K562 (cell line): ENCODE measurements around the gene RNF40. TPM values are rescaled to one million over a fixed set of nuclear protein-coding genes. Genes with fewer than 3 reads are reported as not detected.
A peak's percentile ranks its signal among the peaks of the same experiment; 100 is the strongest.

Experiments
- NFYB ChIP-seq: IDR thresholded peaks from 2 replicates; pipeline ENCODE4 v1.6.1; 2011; ENCODE audit warnings: mild to moderate bottlenecking, moderate library complexity; ENCODE audit not compliant: insufficient read length; ENCODE audit errors: extremely low read depth
- PML ChIP-seq: IDR thresholded peaks from 2 replicates; pipeline ENCODE4 v1.6.1; 2012; ENCODE audit warnings: low read length, inconsistent platforms
- POLR2AphosphoS2 ChIP-seq: IDR thresholded peaks from 2 replicates; pipeline ENCODE4 v1.6.1; 2012; ENCODE audit warnings: low read length, improper control_type of control experiment
- RBM22 ChIP-seq: fragments of 200-400 bp; formaldehyde crosslinking; IDR thresholded peaks from 2 replicates; pipeline ENCODE4 v1.6.1; 2018; ENCODE audit warnings: low read length, low read depth; ENCODE audit not compliant: poor library complexity, severe bottlenecking
- SUPT5H ChIP-seq: fragments of 450-650 bp; IDR thresholded peaks from 2 replicates; pipeline ENCODE4 v1.6.1; 2016
- ZNF174 ChIP-seq: fragments of 250-450 bp; sonication (Bioruptor Pico); IDR thresholded peaks from 2 replicates; pipeline ENCODE4 v1.4.0; 2020; ENCODE audit warnings: mild to moderate bottlenecking
- polyA plus RNA-seq, 8 experiments: library from polyadenylated mRNA; depleted of rRNA in 4 of 8; stranded (reverse) in 5 of 8; unstranded in 3 of 8; fragments of >200 nt; fragmentation: Nextera tagmentation in 2 of 8; fragmentation: Illumina TruSeq in 1 of 8; extraction: Ambion mirVana in 2 of 8; extraction: Trizol in 1 of 8; gene quantifications; 2 replicates each; pipeline versions ENCODE4 v1.2.1 to v1.2.3, GENCODE V29; 2011 to 2014; ENCODE audit warnings: inconsistent platforms in 1 of 8, missing spikeins in 1 of 8
- total RNA-seq, 7 experiments: library from RNA; depleted of rRNA in 6 of 7; stranded (reverse); fragments of >200 nt in 6 of 7; fragmentation: Illumina TruSeq in 2 of 7; extraction: Trizol in 2 of 7; gene quantifications; 2 replicates each; pipeline versions ENCODE4 v1.2.1 to v1.2.3, GENCODE V29; 2011 to 2021; ENCODE audit warnings: low replicate concordance in 1 of 7
- TF ChIP-seq, protein P1 (sequence below): fragments of 250-450 bp; sonication (Bioruptor Pico); IDR thresholded peaks from 2 replicates; pipeline ENCODE4 v1.8.0; 2022; ENCODE audit warnings: inconsistent platforms

RNF40 gene
- total and polyA plus RNA-seq, 9 of the 15 experiments (the other 6 are each of a cell fraction or from before 2014, with no cell fraction given): 6.2 to 129 (median 81.5) TPM

DNA sequence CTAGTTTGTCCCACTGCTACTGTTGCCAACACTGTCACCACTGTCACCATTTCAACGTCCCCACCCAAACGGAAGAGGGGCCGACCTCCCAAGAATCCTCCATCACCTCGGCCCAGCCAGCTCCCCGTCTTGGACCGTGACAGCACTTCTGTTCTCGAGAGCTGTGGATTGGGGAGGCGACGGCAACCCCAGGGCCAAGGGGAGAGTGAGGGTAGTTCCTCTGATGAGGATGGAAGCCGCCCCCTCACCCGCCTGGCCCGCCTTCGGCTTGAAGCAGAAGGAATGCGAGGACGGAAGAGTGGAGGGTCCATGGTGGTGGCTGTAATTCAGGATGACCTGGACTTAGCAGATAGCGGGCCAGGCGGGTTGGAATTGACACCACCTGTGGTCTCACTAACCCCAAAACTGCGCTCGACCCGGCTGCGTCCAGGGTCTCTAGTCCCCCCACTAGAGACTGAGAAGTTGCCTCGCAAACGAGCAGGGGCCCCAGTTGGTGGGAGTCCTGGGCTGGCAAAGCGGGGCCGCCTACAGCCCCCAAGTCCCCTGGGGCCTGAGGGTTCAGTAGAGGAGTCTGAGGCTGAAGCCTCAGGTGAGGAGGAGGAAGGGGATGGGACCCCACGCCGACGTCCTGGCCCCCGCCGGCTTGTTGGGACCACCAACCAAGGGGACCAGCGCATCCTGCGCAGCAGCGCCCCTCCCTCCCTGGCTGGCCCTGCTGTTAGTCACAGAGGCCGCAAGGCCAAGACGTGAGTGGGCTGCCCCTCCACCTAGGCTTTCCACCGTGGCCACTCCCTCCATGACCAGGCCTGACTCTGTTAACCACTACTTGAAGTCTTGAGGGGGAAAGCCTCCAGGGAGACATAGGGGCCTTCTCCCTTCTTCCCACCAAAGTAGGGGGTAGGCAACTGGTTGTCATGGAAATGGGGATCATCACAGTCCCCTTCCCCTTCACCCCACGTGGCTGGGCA is 22.9 kb upstream of the RNF40 start (continued):
- TF ChIP-seq ZNF174 (no peak), PML (0 out of 2 replicates have a peak, but pooled peaks have one; percentile 2), POLR2AphosphoS2 (peak; percentile 75), NFYB (no peak), SUPT5H (peak; percentile 18), RBM22 (peak; percentile 70)
- TF ChIP-seq, protein P1, sequence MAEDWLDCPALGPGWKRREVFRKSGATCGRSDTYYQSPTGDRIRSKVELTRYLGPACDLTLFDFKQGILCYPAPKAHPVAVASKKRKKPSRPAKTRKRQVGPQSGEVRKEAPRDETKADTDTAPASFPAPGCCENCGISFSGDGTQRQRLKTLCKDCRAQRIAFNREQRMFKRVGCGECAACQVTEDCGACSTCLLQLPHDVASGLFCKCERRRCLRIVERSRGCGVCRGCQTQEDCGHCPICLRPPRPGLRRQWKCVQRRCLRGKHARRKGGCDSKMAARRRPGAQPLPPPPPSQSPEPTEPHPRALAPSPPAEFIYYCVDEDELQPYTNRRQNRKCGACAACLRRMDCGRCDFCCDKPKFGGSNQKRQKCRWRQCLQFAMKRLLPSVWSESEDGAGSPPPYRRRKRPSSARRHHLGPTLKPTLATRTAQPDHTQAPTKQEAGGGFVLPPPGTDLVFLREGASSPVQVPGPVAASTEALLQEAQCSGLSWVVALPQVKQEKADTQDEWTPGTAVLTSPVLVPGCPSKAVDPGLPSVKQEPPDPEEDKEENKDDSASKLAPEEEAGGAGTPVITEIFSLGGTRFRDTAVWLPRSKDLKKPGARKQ: no peak
